Measurements from ENCODE around the gene MCM7. TPM values are rescaled to one million over a fixed set of nuclear protein-coding genes. Genes with fewer than 3 reads are reported as not detected.

Gene MCM7
- polyA plus RNA-seq, 1 donor (not counting 4 experiments of a cell fraction or from before 2014, with no cell fraction given), result 46.8 TPM

- H2AFZ ChIP-seq (ENCODE audit: control insufficient read depth, low read length), result no peak overlapping the region
- DNase-seq (ENCODE audit: low read depth, low spot score) (no peak), FAIRE-seq (no peak)
- no peak overlapping the region for H3K9ac ChIP-seq (ENCODE audit: control insufficient read depth, extremely low read depth, insufficient read depth, low read length)
- no peaks in the 10 kb centered on the region for H3K79me2 ChIP-seq (ENCODE audit: control insufficient read depth, insufficient read depth, low read length)
- TF ChIP-seq EZH2 (IDR thresholded peaks at IDR 0.05; ENCODE audit: low read length), result no peak
- TF ChIP-seq CTCF (optimal IDR thresholded peaks at IDR 0.05 in 1 of 3, IDR thresholded peaks at IDR 0.05 in 1 of 3, conservative IDR thresholded peaks at IDR 0.05 in 1 of 3; ENCODE audit: extremely low read depth in 1 of 3, insufficient read depth in 2 of 3, low read length in 3 of 3), result no peak
- H3K4me3 ChIP-seq (ENCODE audit: control insufficient read depth in 2 of 3, extremely low read depth in 1 of 3, insufficient read depth in 2 of 3, low read depth in 1 of 3, low read length in 3 of 3), result no peak overlapping the region
- no peaks in the 10 kb centered on the region for H4K20me1 ChIP-seq (ENCODE audit: control insufficient read depth, extremely low read depth, insufficient read depth, low read length)
- H3K4me1 ChIP-seq (ENCODE audit: control insufficient read depth, extremely low read depth, insufficient read depth, low read length), result peaks cover 4% of the 10 kb centered on the region
- no peak overlapping the region for H3K27ac ChIP-seq (ENCODE audit: control insufficient read depth, insufficient read depth, low read length)
- H3K36me3 ChIP-seq (ENCODE audit: control insufficient read depth in 2 of 2, extremely low read depth in 1 of 2, insufficient read depth in 2 of 2, low read length in 2 of 2), result no peaks in the 10 kb centered on the region
- no peaks in the 10 kb centered on the region for H3K9me3 ChIP-seq (ENCODE audit: control insufficient read depth, low read depth, low read length)
- H3K27me3 ChIP-seq (ENCODE audit: control insufficient read depth, extremely low read depth, insufficient read depth, low read length), result no peaks in the 10 kb centered on the region
- H3K9me1 ChIP-seq (ENCODE audit: control insufficient read depth, extremely low read depth, insufficient read depth, low read length), result no peaks in the 10 kb centered on the region
- dilution Hi-C loops (cut with MboI; ENCODE audit: extremely low pct_ligation_motif_present, low sequenced_read_pairs), result no loop called here
- H3K4me2 ChIP-seq (ENCODE audit: control insufficient read depth, extremely low read depth, insufficient read depth, low read depth, low read length), result no peak overlapping the region
These were observed 36.9 kb upstream of the MCM7 start for GRCh38 chr7:100137851-100138760.

GRCh38 chr7:100132697-100133151 is 31.5 kb upstream of the MCM7 start:
- Histone ChIP-seq H3K9me3 (ENCODE audit: control insufficient read depth, low read depth, low read length) (no peaks in the 10 kb centered on the region), H3K27me3 (ENCODE audit: control insufficient read depth, extremely low read depth, insufficient read depth, low read length) (no peaks in the 10 kb centered on the region), H3K9ac (ENCODE audit: control insufficient read depth, extremely low read depth, insufficient read depth, low read length) (no peak overlapping the region), H3K79me2 (ENCODE audit: control insufficient read depth, insufficient read depth, low read length) (no peaks in the 10 kb centered on the region), H3K4me2 (ENCODE audit: control insufficient read depth, extremely low read depth, insufficient read depth, low read depth, low read length) (no peak overlapping the region), H3K27ac (ENCODE audit: control insufficient read depth, insufficient read depth, low read length) (no peak overlapping the region), H3K4me3 (ENCODE audit: control insufficient read depth in 2 of 3, extremely low read depth in 1 of 3, insufficient read depth in 2 of 3, low read depth in 1 of 3, low read length in 3 of 3) (no peak overlapping the region), H2AFZ (ENCODE audit: control insufficient read depth, low read length) (no peak overlapping the region), H4K20me1 (ENCODE audit: control insufficient read depth, extremely low read depth, insufficient read depth, low read length) (no peaks in the 10 kb centered on the region), H3K9me1 (ENCODE audit: control insufficient read depth, extremely low read depth, insufficient read depth, low read length) (no peaks in the 10 kb centered on the region), H3K36me3 (ENCODE audit: control insufficient read depth in 2 of 2, extremely low read depth in 1 of 2, insufficient read depth in 2 of 2, low read length in 2 of 2) (no peaks in the 10 kb centered on the region), H3K4me1 (ENCODE audit: control insufficient read depth, extremely low read depth, insufficient read depth, low read length) (peaks cover 10% of the 10 kb centered on the region)
- TF ChIP-seq CTCF (optimal IDR thresholded peaks at IDR 0.05 in 1 of 3, IDR thresholded peaks at IDR 0.05 in 1 of 3, conservative IDR thresholded peaks at IDR 0.05 in 1 of 3; ENCODE audit: extremely low read depth in 1 of 3, insufficient read depth in 2 of 3, low read length in 3 of 3) (peak; percentile 95 to 98 (median 95)), EZH2 (IDR thresholded peaks at IDR 0.05; ENCODE audit: low read length) (no peak)
- DNase-seq (ENCODE audit: low read depth, low spot score) (no peak), FAIRE-seq (no peak)
- dilution Hi-C loops (cut with MboI; ENCODE audit: extremely low pct_ligation_motif_present, low sequenced_read_pairs), result no loop called here

Data from keratinocyte (primary cell).